Activated CD4-positive, alpha-beta memory T cell treated with anti-CD3 and anti-CD28 coated beads, Interleukin-2, amount 10 ng/mL, durations not matched to agents 7 days and 5 days (primary cell): Measurements from ENCODE around the gene HYPK. TPM values are rescaled to one million over a fixed set of nuclear protein-coding genes. Genes with fewer than 3 reads are reported as not detected.
A peak's percentile ranks its signal among the peaks of the same experiment; 100 is the strongest.

Experiments used
- CTCF ChIA-PET: fragments of 350-600 bp; sonication (Branson Sonifier 250); formaldehyde crosslinking; loops from one replicate; lab custom pipeline; 2021; ENCODE audit warnings: antibody characterized with exemption, inconsistent platforms; lab: Charles Lee
- POLR2A ChIA-PET: fragments of 350-600 bp; sonication (Branson Sonifier 250); formaldehyde crosslinking; loops from one replicate; lab custom pipeline; 2021; ENCODE audit warnings: antibody characterized with exemption; lab: Charles Lee
- DNase-seq: peaks from one replicate; pipeline ENCODE4 v3.0.0-alpha.2; 2020
- H3K27ac Mint-ChIP-seq: one replicate; pipeline ENCODE4 v1.8.0; 2021; ENCODE audit warnings: mild to moderate bottlenecking, mixed read lengths
- H3K27me3 Mint-ChIP-seq: one replicate; pipeline ENCODE4 v1.8.0; 2021; ENCODE audit warnings: mixed read lengths
- H3K36me3 Mint-ChIP-seq: one replicate; pipeline ENCODE4 v1.8.0; 2021; ENCODE audit warnings: low read depth, mixed read lengths
- H3K4me1 Mint-ChIP-seq: one replicate; pipeline ENCODE4 v1.8.0; 2021; ENCODE audit warnings: mixed read lengths
- H3K4me3 Mint-ChIP-seq: one replicate; pipeline ENCODE4 v1.8.0; 2021; ENCODE audit warnings: mild to moderate bottlenecking, mixed read lengths
- H3K9me3 Mint-ChIP-seq: one replicate; pipeline ENCODE4 v1.8.0; 2021; ENCODE audit warnings: mixed read lengths
- total RNA-seq, 2 experiments: library from RNA; stranded (reverse); gene quantifications; one replicate each; pipeline ENCODE4 v1.2.3, GENCODE V29; 2021

The HYPK gene, protein sequence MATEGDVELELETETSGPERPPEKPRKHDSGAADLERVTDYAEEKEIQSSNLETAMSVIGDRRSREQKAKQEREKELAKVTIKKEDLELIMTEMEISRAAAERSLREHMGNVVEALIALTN
- total RNA-seq = 10 to 100 TPM; 14.3 to 14.4 TPM

GRCh38 chr15:43800286-43801141, at the start of gene HYPK:
TSS of gene HYPK (plus strand) at chr15:43800599. CDS start at chr15:43800623, 24 bp downstream.
- Mint-ChIP-seq H3K9me3 (no peaks in the 10 kb centered on the region), H3K27ac (peak within 1 kb of the TSS; percentile 93), H3K4me3 (peak within 1 kb of the TSS; percentile 100), H3K4me1 (peaks cover 47% of the 10 kb centered on the region), H3K27me3 (no peaks in the 10 kb centered on the region), H3K36me3 (peaks cover 71% of the 10 kb centered on the region)
- POLR2A ChIA-PET = interaction anchor here (0.7 to 12.2 kb wide), 18 partner anchors 9 to 936 kb away, joined by 3 to 163 read pairs (median 4); partner anchors contain the start of genes ELL3, MFAP1, PDIA3 and SERF2
- DNase-seq = peak; percentile 94
- CTCF ChIA-PET = interaction anchor here (0.7 to 2.9 kb wide), 6 partner anchors 12 to 290 kb away, joined by 3 to 9 read pairs (median 4); partner anchors contain the start of genes ELL3 and MFAP1

GRCh38 chr15:43751885-43752284, 48.5 kb upstream of the HYPK start:
- POLR2A ChIA-PET = no interaction called here
- Mint-ChIP-seq H3K9me3 (no peaks in the 10 kb centered on the region), H3K4me1 (peaks cover 40% of the 10 kb centered on the region), H3K27me3 (no peaks in the 10 kb centered on the region), H3K36me3 (peaks cover 54% of the 10 kb centered on the region), H3K4me3 (no peak overlapping the region), H3K27ac (peak overlapping the region; percentile 4)
- no peak for DNase-seq
- CTCF ChIA-PET = interaction anchor here (1.3 kb wide), 1 partner anchor 25 kb away, joined by 4 read pairs; the partner anchor contains the start of gene ELL3

DNA sequence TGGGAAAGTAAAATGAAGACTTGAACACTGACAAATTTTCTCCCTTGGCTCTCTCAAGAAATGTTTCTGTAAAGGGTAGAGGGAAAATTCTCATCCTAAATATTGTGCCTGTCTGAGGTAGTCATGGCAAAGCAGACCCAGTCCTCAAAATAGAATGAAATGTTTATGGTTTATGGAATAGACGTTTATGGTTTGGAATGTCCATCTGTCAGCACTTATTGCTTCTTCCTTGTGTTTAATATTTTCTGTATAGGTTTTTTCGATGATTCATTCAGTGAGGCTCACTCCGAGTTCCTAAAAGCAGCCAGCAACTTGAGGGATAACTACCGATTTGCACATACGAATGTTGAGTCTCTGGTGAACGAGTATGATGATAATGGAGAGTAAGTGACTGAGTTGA, 37.6 kb upstream of the HYPK start:
- H3K27ac Mint-ChIP-seq = no peak overlapping the region

GRCh38 chr15:43763819-43764446, 36.5 kb upstream of the HYPK start:
- H3K4me1 Mint-ChIP-seq = no peaks in the 10 kb centered on the region

More for the DNA sequence above, 37.6 kb upstream of the HYPK start:
- Mint-ChIP-seq H3K9me3 (no peaks in the 10 kb centered on the region), H3K4me3 (no peak overlapping the region), H3K27me3 (no peaks in the 10 kb centered on the region), H3K36me3 (peaks cover 62% of the 10 kb centered on the region), H3K4me1 (no peaks in the 10 kb centered on the region)
- ChIA-PET POLR2A (no interaction called here), CTCF (no interaction called here)
- no peak for DNase-seq

GRCh38 chr15:43769584-43770228, 30.7 kb upstream of the HYPK start:
- Mint-ChIP-seq H3K27ac (no peak overlapping the region), H3K36me3 (peaks cover 70% of the 10 kb centered on the region), H3K4me3 (no peak overlapping the region), H3K27me3 (no peaks in the 10 kb centered on the region), H3K9me3 (no peaks in the 10 kb centered on the region), H3K4me1 (peaks cover 1% of the 10 kb centered on the region)
- POLR2A ChIA-PET = interaction anchor here (0.8 kb wide), 1 partner anchor 23 kb away, joined by 3 read pairs; no protein-coding TSS in a partner anchor
- CTCF ChIA-PET = interaction anchor here (1.0 to 1.6 kb wide), 9 partner anchors 14 to 329 kb away, joined by 3 to 5 read pairs (median 4); partner anchors contain the start of genes HYPK and PDIA3
- peak; percentile 59 for DNase-seq

More at GRCh38 chr15:43763819-43764446, 36.5 kb upstream of the HYPK start:
- Mint-ChIP-seq H3K27me3 (no peaks in the 10 kb centered on the region), H3K27ac (no peak overlapping the region), H3K9me3 (no peaks in the 10 kb centered on the region), H3K4me3 (no peak overlapping the region), H3K36me3 (peaks cover 65% of the 10 kb centered on the region)
- ChIA-PET CTCF (no interaction called here), POLR2A (interaction anchor here (1.6 kb wide), 1 partner anchor 13 kb away, joined by 7 read pairs; the partner anchor contains the start of gene ELL3)
- no peak for DNase-seq

GRCh38 chr15:43771816-43772215, 28.6 kb upstream of the HYPK start:
- ChIA-PET CTCF (interaction anchor here (0.6 to 1.2 kb wide), 3 partner anchors 18 to 961 kb away, joined by 3 read pairs; no protein-coding TSS in a partner anchor), POLR2A (interaction anchor here (1.1 to 1.4 kb wide), 2 partner anchors 18 to 26 kb away, joined by 3 to 4 read pairs; no protein-coding TSS in a partner anchor)
- Mint-ChIP-seq H3K27ac (no peak overlapping the region), H3K4me1 (peaks cover 3% of the 10 kb centered on the region), H3K27me3 (no peaks in the 10 kb centered on the region), H3K9me3 (no peaks in the 10 kb centered on the region), H3K36me3 (peaks cover 53% of the 10 kb centered on the region), H3K4me3 (no peak overlapping the region)
- DNase-seq = no peak

DNA sequence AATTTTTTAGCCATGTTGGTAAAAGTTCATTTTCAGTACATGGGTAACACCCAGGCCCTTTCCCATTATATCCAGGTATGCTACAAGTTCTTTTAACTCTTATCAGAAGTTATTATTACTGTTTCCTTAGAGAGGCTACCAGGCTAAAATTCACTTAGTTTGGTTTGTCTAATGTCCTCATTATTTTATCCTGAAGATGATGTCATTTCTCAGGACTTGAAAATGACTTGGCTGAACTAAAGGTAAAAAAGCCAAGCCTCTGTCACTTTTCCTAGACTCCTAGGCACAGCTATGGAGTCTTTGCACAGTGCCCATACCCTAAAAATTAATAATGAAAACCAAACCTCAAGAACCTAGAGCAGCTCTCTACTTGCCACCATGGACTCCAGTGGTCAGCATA, 27.8 kb upstream of the HYPK start:
- H3K4me1 Mint-ChIP-seq = peaks cover 10% of the 10 kb centered on the region
- POLR2A ChIA-PET = interaction anchor here (1.1 to 1.4 kb wide), 2 partner anchors 19 to 27 kb away, joined by 3 read pairs; partner anchors contain the start of gene SERF2
- CTCF ChIA-PET = no interaction called here
- H3K36me3 Mint-ChIP-seq = peaks cover 51% of the 10 kb centered on the region
- H3K4me3 Mint-ChIP-seq = no peak overlapping the region
- no peaks in the 10 kb centered on the region for H3K9me3 Mint-ChIP-seq
- H3K27ac Mint-ChIP-seq = no peak overlapping the region
- no peaks in the 10 kb centered on the region for H3K27me3 Mint-ChIP-seq
- no peak for DNase-seq

- H3K4me3 Mint-ChIP-seq = no peak overlapping the region
- peaks cover 16% of the 10 kb centered on the region for H3K4me1 Mint-ChIP-seq
- CTCF ChIA-PET = interaction anchor here (0.6 kb wide), 1 partner anchor 12 kb away, joined by 3 read pairs; no protein-coding TSS in a partner anchor
Measured at GRCh38 chr15:43774062-43774461, 26.3 kb upstream of the HYPK start.

DNA sequence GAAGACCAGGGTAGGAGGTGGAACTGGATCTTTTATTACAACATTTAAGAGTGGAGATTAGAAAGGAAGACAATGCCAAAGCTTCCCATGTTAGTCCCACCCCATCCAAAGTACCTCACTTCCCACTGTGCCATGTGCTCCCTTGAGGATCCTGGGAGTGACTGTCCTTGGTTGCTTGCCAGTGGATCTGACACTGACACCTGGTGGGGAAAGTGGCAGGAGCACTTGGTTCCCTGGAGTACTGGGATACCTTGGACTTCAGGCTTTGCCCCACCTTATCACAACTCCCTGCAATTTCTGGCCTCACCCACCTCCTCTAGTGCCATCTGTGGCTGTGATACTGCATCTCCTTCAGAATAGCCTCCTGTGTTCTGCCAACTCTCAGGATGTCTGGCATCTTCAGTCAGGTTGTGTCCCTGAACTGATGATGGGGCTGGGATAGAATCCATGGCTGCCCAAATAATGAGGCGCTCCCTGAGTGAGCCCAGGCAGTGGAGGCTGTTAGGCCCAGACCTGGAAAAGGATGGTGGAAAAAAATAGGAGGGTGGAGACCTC, 24.9 kb upstream of the HYPK start:
- Mint-ChIP-seq H3K27ac (no peak overlapping the region), H3K36me3 (peaks cover 30% of the 10 kb centered on the region), H3K9me3 (no peaks in the 10 kb centered on the region), H3K4me1 (peaks cover 18% of the 10 kb centered on the region), H3K27me3 (peaks cover 13% of the 10 kb centered on the region), H3K4me3 (no peak overlapping the region)
- DNase-seq = no peak
- POLR2A ChIA-PET = interaction anchor here (0.6 to 5.0 kb wide), 7 partner anchors 10 to 25 kb away, joined by 3 to 45 read pairs (median 5); partner anchors contain the start of genes HYPK, SERF2 and SERINC4
- CTCF ChIA-PET = interaction anchor here (1.7 kb wide), 1 partner anchor 11 kb away, joined by 10 read pairs; no protein-coding TSS in a partner anchor

More at GRCh38 chr15:43774062-43774461, 26.3 kb upstream of the HYPK start:
- Mint-ChIP-seq H3K36me3 (peaks cover 41% of the 10 kb centered on the region), H3K27me3 (peaks cover 7% of the 10 kb centered on the region), H3K9me3 (no peaks in the 10 kb centered on the region), H3K27ac (no peak overlapping the region)
- POLR2A ChIA-PET = interaction anchor here (0.5 to 1.5 kb wide), 5 partner anchors 18 to 44 kb away, joined by 3 to 4 read pairs (median 3); partner anchors contain the start of genes HYPK and SERF2
- DNase-seq = no peak

DNA sequence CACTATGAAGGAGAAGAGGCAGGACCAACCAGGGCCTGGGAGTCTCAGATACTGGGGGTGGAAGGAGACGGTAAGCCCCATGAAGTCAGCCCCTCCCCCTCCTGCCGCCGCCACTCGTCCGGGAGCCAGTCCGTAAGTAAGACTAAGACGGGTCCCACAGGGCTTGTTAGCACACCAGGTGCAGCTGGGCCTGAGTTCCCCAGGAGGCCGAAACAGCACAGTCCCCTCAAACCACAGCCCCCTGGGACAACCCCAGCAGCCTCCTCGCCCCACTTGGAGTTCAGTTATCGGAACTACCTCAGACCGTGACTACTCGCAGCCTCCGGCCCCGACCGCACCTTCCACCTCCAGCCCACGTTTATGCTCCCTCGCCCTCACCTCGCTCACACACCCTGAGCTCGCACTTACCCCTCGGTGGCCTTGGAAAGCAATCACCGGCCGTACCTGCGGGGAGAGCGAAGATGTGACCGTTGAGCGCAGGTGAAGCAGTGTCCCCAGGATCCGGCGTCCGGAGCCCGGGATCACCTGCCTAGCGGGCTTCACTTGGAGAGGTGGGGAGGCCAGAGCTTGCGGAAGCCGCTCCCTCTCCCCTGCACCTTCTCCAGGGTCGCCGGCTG, 24.2 kb upstream of the HYPK start:
- no peaks in the 10 kb centered on the region for H3K9me3 Mint-ChIP-seq
- peaks cover 24% of the 10 kb centered on the region for H3K36me3 Mint-ChIP-seq
- H3K27ac Mint-ChIP-seq = no peak overlapping the region
- H3K4me1 Mint-ChIP-seq = peaks cover 18% of the 10 kb centered on the region
- CTCF ChIA-PET = interaction anchor here (0.7 to 1.8 kb wide), 13 partner anchors 10 to 55 kb away, joined by 3 to 10 read pairs (median 4); partner anchors contain the start of genes HYPK, MFAP1, SERF2 and SERINC4
- POLR2A ChIA-PET = interaction anchor here (0.7 to 5.0 kb wide), 13 partner anchors 10 to 57 kb away, joined by 3 to 45 read pairs (median 5); partner anchors contain the start of genes HYPK, MFAP1, PDIA3 and SERF2
- H3K4me3 Mint-ChIP-seq = peak overlapping the region; percentile 81
- no peak for DNase-seq
- H3K27me3 Mint-ChIP-seq = peaks cover 20% of the 10 kb centered on the region
